Renal cortex interstitium (tissue), 11 donors: ENCODE measurements around the gene OXSM. TPM values are rescaled to one million over a fixed set of nuclear protein-coding genes. Genes with fewer than 3 reads are reported as not detected.

ENCODE experiments used
- DNase-seq, 11 donors: peaks; one replicate each; pipeline ENCODE4 v3.0.0-alpha.2; 2013; ENCODE audit warnings: low read depth in 9 of 11, low spot score in 4 of 11; ENCODE audit errors: extremely low read depth in 1 of 11
- polyA plus RNA-seq, 3 donors: library from polyadenylated mRNA; unstranded; fragments of 120-200 nt; gene quantifications; one replicate each; pipeline ENCODE4 v1.2.1, GENCODE V29; 2013; ENCODE audit not compliant: insufficient read length in 3 of 3

OXSM gene
- polyA plus RNA-seq, 3 donors, result 20.5 to 23.0 (median 21.8) TPM

- no peak for DNase-seq
Measured at GRCh38 chr3:25834346-25834745, 44.5 kb downstream of the OXSM start.

GRCh38 chr3:25836579-25836978 lies 46.7 kb downstream of the OXSM start:
- no peak for DNase-seq

- DNase-seq, result no peak
Measured at GRCh38 chr3:25837038-25837437, 47.1 kb downstream of the OXSM start.

- DNase-seq, result no peak
Measured at GRCh38 chr3:25840099-25840498, 50.2 kb downstream of the OXSM start.

GRCh38 chr3:25843332-25843731 lies 53.4 kb downstream of the OXSM start:
- no peak for DNase-seq

Other genes with a start within 250 kb of the OXSM start
- 100 to 1,000 TPM; 283 to 336 (median 291) TPM for gene TOP2B, start 125.2 kb upstream of the OXSM start, polyA plus RNA-seq
- 10 to 100 TPM; 35.0 to 44.3 (median 36.1) TPM for gene NGLY1, start 6.6 kb upstream of the OXSM start, polyA plus RNA-seq